Spleen (tissue), 7 donors: ENCODE data around the gene JDP2.

Experiments used
- POLR2A ChIP-seq, 3 donors: fragments of 450-650 bp; IDR thresholded peaks; one replicate each; pipeline ENCODE4 v1.5.1; 2017; ENCODE audit warnings: antibody characterized with exemption in 3 of 3, mild to moderate bottlenecking in 1 of 3
- POLR2AphosphoS5 ChIP-seq, 3 donors: sonication (generic); formaldehyde crosslinking; IDR thresholded peaks; one replicate each; pipeline ENCODE4 v1.5.1; 2017; ENCODE audit warnings: antibody characterized with exemption in 3 of 3
- TF ChIP-seq, protein P1 (sequence below), 11 experiments: fragments of 200-600 bp in 7 of 11; fragments of 450-650 bp in 4 of 11; sonication (generic) in 4 of 11; IDR thresholded peaks in 8 of 11; conservative IDR thresholded peaks in 3 of 11; 1 replicate in 7 of 11; 2 replicates in 4 of 11; pipeline versions ENCODE4 v1.4.0 to v1.8.0; 2016 to 2021; ENCODE audit warnings: antibody characterized with exemption in 11 of 11, inconsistent platforms in 4 of 11, mild to moderate bottlenecking in 1 of 11
- donor health status: DM: no; HTN: no; CAD: no; lungs with moderate emphysema.
- donor health status: DM: no; HTN: no; CAD: no.
- donor health status: DM: no; HTN: no; CAD: no.

- TF ChIP-seq, protein P1, sequence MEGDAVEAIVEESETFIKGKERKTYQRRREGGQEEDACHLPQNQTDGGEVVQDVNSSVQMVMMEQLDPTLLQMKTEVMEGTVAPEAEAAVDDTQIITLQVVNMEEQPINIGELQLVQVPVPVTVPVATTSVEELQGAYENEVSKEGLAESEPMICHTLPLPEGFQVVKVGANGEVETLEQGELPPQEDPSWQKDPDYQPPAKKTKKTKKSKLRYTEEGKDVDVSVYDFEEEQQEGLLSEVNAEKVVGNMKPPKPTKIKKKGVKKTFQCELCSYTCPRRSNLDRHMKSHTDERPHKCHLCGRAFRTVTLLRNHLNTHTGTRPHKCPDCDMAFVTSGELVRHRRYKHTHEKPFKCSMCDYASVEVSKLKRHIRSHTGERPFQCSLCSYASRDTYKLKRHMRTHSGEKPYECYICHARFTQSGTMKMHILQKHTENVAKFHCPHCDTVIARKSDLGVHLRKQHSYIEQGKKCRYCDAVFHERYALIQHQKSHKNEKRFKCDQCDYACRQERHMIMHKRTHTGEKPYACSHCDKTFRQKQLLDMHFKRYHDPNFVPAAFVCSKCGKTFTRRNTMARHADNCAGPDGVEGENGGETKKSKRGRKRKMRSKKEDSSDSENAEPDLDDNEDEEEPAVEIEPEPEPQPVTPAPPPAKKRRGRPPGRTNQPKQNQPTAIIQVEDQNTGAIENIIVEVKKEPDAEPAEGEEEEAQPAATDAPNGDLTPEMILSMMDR (IDR thresholded peaks at IDR 0.05 in 8 of 11, conservative IDR thresholded peaks at IDR 0.05 in 3 of 11) = no peak
- no peak for TF ChIP-seq POLR2A (IDR thresholded peaks at IDR 0.05)
- TF ChIP-seq POLR2AphosphoS5 (IDR thresholded peaks at IDR 0.05) = no peak
These were observed 29.1 kb downstream of the JDP2 start for GRCh38 chr14:75456997-75457335.
